ENCODE data around the gene MANBA.

GRCh38 chr4:102624505-102624904, 136.3 kb downstream of the MANBA start:
- TF ChIP-seq POLR2A (IDR thresholded peaks at IDR 0.05; ENCODE audit: low read length) (no peak), GATA1 (IDR thresholded peaks at IDR 0.05; ENCODE audit: low read depth, low read length) (no peak)
